Upper lobe of left lung (tissue), 4 donors: Measurements from ENCODE around the gene SH3D21.

Experiments
- EP300 ChIP-seq, 4 donors: sonication (generic); formaldehyde crosslinking; IDR thresholded peaks; one replicate each; pipeline ENCODE4 v1.5.1; 2017; ENCODE audit warnings: antibody characterized with exemption in 4 of 4, control low read depth in 2 of 4
- POLR2A ChIP-seq, 4 donors: fragments of 450-650 bp; IDR thresholded peaks; one replicate each; pipeline ENCODE4 v1.5.1; 2016 to 2017; ENCODE audit warnings: antibody characterized with exemption in 4 of 4, mild to moderate bottlenecking in 2 of 4
- POLR2AphosphoS5 ChIP-seq, 2 donors: sonication (generic); formaldehyde crosslinking; IDR thresholded peaks; one replicate each; pipeline ENCODE4 v1.5.1; 2017; ENCODE audit warnings: antibody characterized with exemption in 2 of 2
- TF ChIP-seq, protein P1 (sequence below), 6 experiments: fragments of 450-650 bp in 4 of 6; fragments of 200-600 bp in 2 of 6; sonication (generic) in 2 of 6; IDR thresholded peaks; one replicate each; pipeline ENCODE4 v1.5.1; 2016 to 2019; ENCODE audit warnings: antibody characterized with exemption in 6 of 6

DNA sequence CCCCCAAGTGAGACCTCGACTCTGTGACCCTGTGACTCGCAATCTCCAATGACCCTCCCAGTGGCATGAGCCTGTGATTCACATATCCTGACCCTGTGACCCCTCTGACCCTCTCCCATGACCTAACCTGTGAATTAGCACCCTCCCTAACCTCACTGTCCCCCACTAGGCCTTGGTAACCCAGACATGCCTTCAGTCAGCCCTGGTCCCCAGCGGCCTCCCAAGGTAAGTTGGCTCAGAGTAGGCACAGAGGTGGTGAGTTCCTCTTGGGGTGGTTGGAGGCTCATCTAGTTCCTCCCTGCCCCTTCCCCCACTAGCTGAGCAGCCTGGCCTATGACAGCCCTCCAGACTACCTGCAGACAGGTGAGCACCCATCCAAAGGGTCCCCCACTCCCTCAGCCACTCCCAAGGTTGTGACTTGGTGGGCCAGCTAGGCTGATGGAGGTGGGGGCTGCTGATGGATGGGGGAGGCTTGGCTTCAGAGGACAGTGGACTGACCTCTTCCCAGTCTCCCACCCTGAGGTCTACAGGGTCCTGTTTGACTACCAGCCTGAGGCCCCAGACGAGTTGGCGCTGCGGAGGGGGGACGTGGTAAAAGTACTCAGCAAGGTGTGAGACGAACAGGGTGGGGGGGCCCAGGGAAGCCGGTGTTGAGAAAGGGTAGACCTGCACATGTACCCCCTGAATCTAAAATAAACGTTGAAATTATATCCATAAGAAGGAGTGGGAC is 1.6 kb downstream of the SH3D21 start:
- TF ChIP-seq, protein P1, sequence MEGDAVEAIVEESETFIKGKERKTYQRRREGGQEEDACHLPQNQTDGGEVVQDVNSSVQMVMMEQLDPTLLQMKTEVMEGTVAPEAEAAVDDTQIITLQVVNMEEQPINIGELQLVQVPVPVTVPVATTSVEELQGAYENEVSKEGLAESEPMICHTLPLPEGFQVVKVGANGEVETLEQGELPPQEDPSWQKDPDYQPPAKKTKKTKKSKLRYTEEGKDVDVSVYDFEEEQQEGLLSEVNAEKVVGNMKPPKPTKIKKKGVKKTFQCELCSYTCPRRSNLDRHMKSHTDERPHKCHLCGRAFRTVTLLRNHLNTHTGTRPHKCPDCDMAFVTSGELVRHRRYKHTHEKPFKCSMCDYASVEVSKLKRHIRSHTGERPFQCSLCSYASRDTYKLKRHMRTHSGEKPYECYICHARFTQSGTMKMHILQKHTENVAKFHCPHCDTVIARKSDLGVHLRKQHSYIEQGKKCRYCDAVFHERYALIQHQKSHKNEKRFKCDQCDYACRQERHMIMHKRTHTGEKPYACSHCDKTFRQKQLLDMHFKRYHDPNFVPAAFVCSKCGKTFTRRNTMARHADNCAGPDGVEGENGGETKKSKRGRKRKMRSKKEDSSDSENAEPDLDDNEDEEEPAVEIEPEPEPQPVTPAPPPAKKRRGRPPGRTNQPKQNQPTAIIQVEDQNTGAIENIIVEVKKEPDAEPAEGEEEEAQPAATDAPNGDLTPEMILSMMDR (IDR thresholded peaks at IDR 0.05), result no peak
- TF ChIP-seq POLR2AphosphoS5 (IDR thresholded peaks at IDR 0.05), result no peak
- TF ChIP-seq POLR2A (IDR thresholded peaks at IDR 0.05), result no peak
- TF ChIP-seq EP300 (IDR thresholded peaks at IDR 0.05), result no peak
